PC-9 (cell line): ENCODE data around the gene WFDC12. TPM values are rescaled to one million over a fixed set of nuclear protein-coding genes. Genes with fewer than 3 reads are reported as not detected.

ENCODE experiments used
- BruUV-seq: library from RNA; stranded (reverse); fragments of 400-500 nt; replicated peaks from 2 replicates; lab custom pipeline; 2021; lab: Mats Ljungman, UMichigan
- CTCF ChIA-PET: fragments of 300-600 bp; sonication (Branson Sonifier 250); formaldehyde crosslinking; loops from one replicate; lab custom pipeline; 2022; ENCODE audit warnings: antibody characterized with exemption; lab: Charles Lee
- POLR2A ChIA-PET: fragments of 300-600 bp; sonication (Branson Sonifier 250); formaldehyde crosslinking; loops from one replicate; lab custom pipeline; 2022; ENCODE audit warnings: antibody characterized with exemption; ENCODE audit not compliant: unreplicated experiment; lab: Charles Lee
- DNase-seq, 2 experiments: peaks; one replicate each; pipeline versions ENCODE4 v3.0.0 to v3.0.0-alpha.2; 2015 to 2022; ENCODE audit warnings: mixed read lengths in 1 of 2
- H2AFZ ChIP-seq: fragments of 200-600 bp; sonication (generic); 2 replicates; pipeline ENCODE4 v1.8.1; 2017; ENCODE audit warnings: antibody characterized with exemption
- H3F3A ChIP-seq: fragments of 200-600 bp; sonication (generic); 2 replicates; pipeline ENCODE4 v1.8.1; 2017; ENCODE audit warnings: antibody characterized with exemption, mild to moderate bottlenecking, low read depth; ENCODE audit not compliant: insufficient read depth
- H3K27ac ChIP-seq: fragments of 200-600 bp; sonication (generic); 2 replicates; pipeline ENCODE4 v1.6.1; 2016; ENCODE audit warnings: mixed run types
- H3K27me3 ChIP-seq: fragments of 200-600 bp; sonication (generic); 2 replicates; pipeline ENCODE4 v1.6.1; 2016; ENCODE audit warnings: low read depth, mixed run types; ENCODE audit not compliant: insufficient read depth
- H3K36me3 ChIP-seq: fragments of 200-600 bp; sonication (generic); 2 replicates; pipeline ENCODE4 v1.6.1; 2016; ENCODE audit warnings: low read depth, mixed run types
- H3K4me1 ChIP-seq: fragments of 200-600 bp; sonication (generic); replicated peaks from 2 replicates; pipeline ENCODE4 v1.6.1; 2016; ENCODE audit warnings: mixed run types; ENCODE audit not compliant: insufficient read depth
- H3K4me2 ChIP-seq: fragments of 200-600 bp; sonication (generic); 2 replicates; pipeline ENCODE4 v1.6.1; 2017; ENCODE audit warnings: mixed run types
- H3K4me3 ChIP-seq: fragments of 200-600 bp; sonication (generic); 2 replicates; pipeline ENCODE4 v1.6.1; 2016; ENCODE audit warnings: mixed run types
- H3K79me2 ChIP-seq: fragments of 200-600 bp; sonication (generic); 2 replicates; pipeline ENCODE4 v1.6.1; 2017; ENCODE audit warnings: low read depth, mixed run types
- H3K9me2 ChIP-seq: fragments of 200-600 bp; sonication (generic); 2 replicates; pipeline ENCODE4 v1.8.1; 2017; ENCODE audit warnings: mild to moderate bottlenecking; ENCODE audit not compliant: insufficient read depth
- H3K9me3 ChIP-seq: fragments of 200-600 bp; sonication (generic); 2 replicates; pipeline ENCODE4 v1.8.1; 2016; ENCODE audit warnings: low read depth; ENCODE audit not compliant: insufficient read depth
- H4K20me1 ChIP-seq: fragments of 200-600 bp; sonication (generic); 2 replicates; pipeline ENCODE4 v1.8.1; 2017; ENCODE audit not compliant: insufficient read depth
- EZH2 ChIP-seq: fragments of 200-600 bp; sonication (generic); IDR thresholded peaks from 2 replicates; pipeline ENCODE4 v1.8.0; 2017; ENCODE audit warnings: antibody characterized with exemption, low read depth
- intact Hi-C: fragments of 100-400 bp; cut with micrococcal nuclease; formaldehyde crosslinking; loops from one replicate; pipeline ENCODE4 v1.10.0; 2022; ENCODE audit not compliant: unreplicated experiment
- total RNA-seq: library from RNA; stranded (reverse); gene quantifications from 2 replicates; pipeline ENCODE4 v1.2.3, GENCODE V29; 2021
- TF ChIP-seq, protein P1 (sequence below): fragments of 200-600 bp; sonication (generic); conservative IDR thresholded peaks from 2 replicates; pipeline ENCODE4 v1.6.1; 2017; ENCODE audit warnings: mixed run types, antibody characterized with exemption, mild to moderate bottlenecking, moderate library complexity

Gene WFDC12
- total RNA-seq, 1 experiment from 2014 or later, result not detected

GRCh38 chr20:45096781-45097180 lies 27.5 kb downstream of the WFDC12 start:
- ChIA-PET POLR2A (no interaction called here), CTCF (interaction anchor here (0.6 to 3.6 kb wide), 6 partner anchors 8 to 674 kb away, joined by 3 to 34 read pairs (median 18); no protein-coding TSS in a partner anchor)
- Histone ChIP-seq H3K4me1 (no peaks in the 10 kb centered on the region), H3K9me2 (no peaks in the 10 kb centered on the region), H4K20me1 (no peaks in the 10 kb centered on the region), H2AFZ (no peak overlapping the region), H3K79me2 (no peaks in the 10 kb centered on the region), H3K27ac (no peak overlapping the region), H3K4me3 (no peak overlapping the region), H3K9me3 (no peaks in the 10 kb centered on the region), H3K36me3 (no peaks in the 10 kb centered on the region), H3K27me3 (no peaks in the 10 kb centered on the region), H3F3A (no peaks in the 10 kb centered on the region), H3K4me2 (no peak overlapping the region)
- no peak for TF ChIP-seq EZH2
- TF ChIP-seq, protein P1, sequence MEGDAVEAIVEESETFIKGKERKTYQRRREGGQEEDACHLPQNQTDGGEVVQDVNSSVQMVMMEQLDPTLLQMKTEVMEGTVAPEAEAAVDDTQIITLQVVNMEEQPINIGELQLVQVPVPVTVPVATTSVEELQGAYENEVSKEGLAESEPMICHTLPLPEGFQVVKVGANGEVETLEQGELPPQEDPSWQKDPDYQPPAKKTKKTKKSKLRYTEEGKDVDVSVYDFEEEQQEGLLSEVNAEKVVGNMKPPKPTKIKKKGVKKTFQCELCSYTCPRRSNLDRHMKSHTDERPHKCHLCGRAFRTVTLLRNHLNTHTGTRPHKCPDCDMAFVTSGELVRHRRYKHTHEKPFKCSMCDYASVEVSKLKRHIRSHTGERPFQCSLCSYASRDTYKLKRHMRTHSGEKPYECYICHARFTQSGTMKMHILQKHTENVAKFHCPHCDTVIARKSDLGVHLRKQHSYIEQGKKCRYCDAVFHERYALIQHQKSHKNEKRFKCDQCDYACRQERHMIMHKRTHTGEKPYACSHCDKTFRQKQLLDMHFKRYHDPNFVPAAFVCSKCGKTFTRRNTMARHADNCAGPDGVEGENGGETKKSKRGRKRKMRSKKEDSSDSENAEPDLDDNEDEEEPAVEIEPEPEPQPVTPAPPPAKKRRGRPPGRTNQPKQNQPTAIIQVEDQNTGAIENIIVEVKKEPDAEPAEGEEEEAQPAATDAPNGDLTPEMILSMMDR, result no peak
- intact Hi-C loops, result loop anchor here (1.0 to 5.0 kb wide), 2 partner anchors 52 to 184 kb away; partner anchors contain the start of gene PABPC1L
- DNase-seq, result peak in 1 of 2 experiments; percentile 11
- no TSS peak for BruUV-seq

- H3K27me3 ChIP-seq, result no peaks in the 10 kb centered on the region
- no peaks in the 10 kb centered on the region for H3F3A ChIP-seq
- H3K4me1 ChIP-seq, result no peaks in the 10 kb centered on the region
- no peaks in the 10 kb centered on the region for H4K20me1 ChIP-seq
- no peak overlapping the region for H3K4me2 ChIP-seq
- BruUV-seq, result no TSS peak
- H3K79me2 ChIP-seq, result no peaks in the 10 kb centered on the region
- no peaks in the 10 kb centered on the region for H3K9me3 ChIP-seq
- intact Hi-C loops, result loop anchor here (1.0 to 5.0 kb wide), 4 partner anchors 52 to 197 kb away; partner anchors contain the start of gene PABPC1L
- no peaks in the 10 kb centered on the region for H3K9me2 ChIP-seq
- H3K36me3 ChIP-seq, result no peaks in the 10 kb centered on the region
- ChIA-PET CTCF (interaction anchor here (0.6 to 3.6 kb wide), 12 partner anchors 9 to 675 kb away, joined by 3 to 34 read pairs (median 4); no protein-coding TSS in a partner anchor), POLR2A (interaction anchor here (0.5 kb wide), 1 partner anchor 184 kb away, joined by 6 read pairs; no protein-coding TSS in a partner anchor)
- H3K4me3 ChIP-seq, result no peak overlapping the region
- TF ChIP-seq EZH2, result no peak
- TF ChIP-seq, protein P1, result peak; percentile 91
- DNase-seq, result peak; percentile 54 to 65
- H2AFZ ChIP-seq, result no peak overlapping the region
- no peak overlapping the region for H3K27ac ChIP-seq
Measured at GRCh38 chr20:45095805-45096238, 28.4 kb downstream of the WFDC12 start.

DNA sequence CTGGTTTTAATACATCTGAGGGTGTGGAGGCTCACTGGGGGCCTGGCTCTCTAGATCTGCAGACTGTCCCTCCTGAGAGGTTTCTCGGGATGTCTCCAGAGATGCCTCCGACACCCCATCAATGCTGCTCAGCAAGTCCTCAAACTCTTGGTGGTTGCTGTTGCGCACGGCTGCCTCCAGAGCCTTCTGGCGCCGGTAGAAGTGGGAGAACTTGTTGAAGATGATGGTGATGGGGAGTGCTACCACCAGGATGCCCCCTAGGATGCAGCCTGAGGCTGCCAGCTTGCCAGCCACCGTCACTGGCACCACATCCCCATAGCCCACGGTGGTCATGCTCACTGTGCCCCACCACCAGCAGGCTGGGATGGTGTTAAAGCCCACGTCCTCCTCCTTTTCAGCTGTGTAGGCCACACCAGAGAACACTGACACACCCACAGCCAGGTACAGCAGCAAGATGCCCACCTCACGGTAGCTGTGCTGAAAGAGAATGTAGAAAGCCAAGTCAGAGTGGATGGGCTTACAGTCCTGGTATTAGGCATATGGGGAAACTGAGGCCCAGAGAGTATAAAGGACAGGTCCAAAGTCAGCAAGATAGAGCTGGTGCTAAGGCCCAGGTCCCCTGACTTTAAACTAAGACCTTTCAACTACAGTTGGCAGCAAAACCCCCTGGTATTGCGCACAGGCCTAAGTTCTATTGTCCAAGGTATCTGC lies 29.2 kb downstream of the WFDC12 start:
- intact Hi-C loops, result loop anchor here (1.0 to 5.0 kb wide), 3 partner anchors 84 to 198 kb away; partner anchors contain the start of gene PABPC1L
- H3K27me3 ChIP-seq, result no peaks in the 10 kb centered on the region
- no peak overlapping the region for H3K27ac ChIP-seq
- TF ChIP-seq EZH2, result no peak
- TF ChIP-seq, protein P1, result no peak
- ChIA-PET CTCF (interaction anchor here (0.6 to 3.6 kb wide), 9 partner anchors 10 to 676 kb away, joined by 3 to 34 read pairs (median 4); no protein-coding TSS in a partner anchor), POLR2A (no interaction called here)
- H3K36me3 ChIP-seq, result no peaks in the 10 kb centered on the region
- H2AFZ ChIP-seq, result no peak overlapping the region
- no peaks in the 10 kb centered on the region for H3K79me2 ChIP-seq
- no peak overlapping the region for H3K4me3 ChIP-seq
- H3F3A ChIP-seq, result no peaks in the 10 kb centered on the region
- DNase-seq, result no peak
- no peaks in the 10 kb centered on the region for H3K9me2 ChIP-seq
- no TSS peak for BruUV-seq
- H3K4me1 ChIP-seq, result no peaks in the 10 kb centered on the region
- no peaks in the 10 kb centered on the region for H3K9me3 ChIP-seq
- no peak overlapping the region for H3K4me2 ChIP-seq
- H4K20me1 ChIP-seq, result no peaks in the 10 kb centered on the region
